ENCODE data around the gene ADIPOR2. TPM values are rescaled to one million over a fixed set of nuclear protein-coding genes. Genes with fewer than 3 reads are reported as not detected.

ADIPOR2 gene
- total and polyA plus RNA-seq, 2 donors (not counting 1 experiment from before 2014, with no cell fraction given), result 43.1 to 46.1 TPM

DNA sequence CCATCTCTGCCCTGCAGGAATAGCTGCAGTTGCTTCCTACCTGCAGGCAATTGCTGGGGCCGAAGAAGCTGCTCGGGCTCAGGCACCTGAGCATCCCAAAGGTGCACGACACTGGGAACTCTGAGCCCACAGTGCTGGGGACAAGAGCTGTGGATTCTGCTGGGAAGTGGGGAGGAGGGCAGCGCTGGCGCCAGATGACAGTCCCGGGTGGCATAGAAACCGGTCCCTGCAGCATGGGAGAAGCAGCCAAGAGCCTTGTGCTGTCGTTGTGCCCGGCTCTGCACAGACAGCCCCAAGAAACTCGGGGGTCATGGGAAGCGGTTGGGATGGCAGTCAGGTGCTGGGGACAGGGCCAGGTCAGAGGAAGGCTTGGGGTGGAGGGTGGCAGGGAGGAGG lies 130.0 kb downstream of the ADIPOR2 start:
- H3K79me2 ChIP-seq (ENCODE audit: control insufficient read depth, insufficient read depth, low read length), result no peaks in the 10 kb centered on the region
- no peak overlapping the region for H3K4me2 ChIP-seq (ENCODE audit: extremely low read depth, insufficient read depth, low read length)
- H4K20me1 ChIP-seq (ENCODE audit: control insufficient read depth, extremely low read depth, insufficient read depth, low read length), result no peaks in the 10 kb centered on the region
- H3K27ac ChIP-seq (ENCODE audit: insufficient read depth, low read length), result no peak overlapping the region
- H3K27me3 ChIP-seq (ENCODE audit: control insufficient read depth, insufficient read depth, low read length), result peaks cover 65% of the 10 kb centered on the region
- TF ChIP-seq CTCF (conservative IDR thresholded peaks at IDR 0.05 in 1 of 2, IDR thresholded peaks at IDR 0.05 in 1 of 2; ENCODE audit: low read depth in 1 of 2, low read length in 2 of 2) (no peak), EZH2 (IDR thresholded peaks at IDR 0.05; ENCODE audit: low read length, missing control alignments) (no peak)
- no peaks in the 10 kb centered on the region for H3K9me3 ChIP-seq (ENCODE audit: control insufficient read depth, insufficient read depth, low read depth, low read length)
- no peak for DNase-seq (ENCODE audit: low read depth in 2 of 2)
- H3K4me3 ChIP-seq (replicated peaks in 1 of 4; ENCODE audit: control extremely low read depth in 1 of 4, insufficient read depth in 1 of 4, low read depth in 3 of 4, low read length in 4 of 4), result no peak overlapping the region
- no peaks in the 10 kb centered on the region for H3K36me3 ChIP-seq (ENCODE audit: control insufficient read depth, insufficient read depth, low read length)
- no peaks in the 10 kb centered on the region for H3K4me1 ChIP-seq (ENCODE audit: control insufficient read depth, extremely low read depth, insufficient read depth, low read length)
- no peak overlapping the region for H2AFZ ChIP-seq (ENCODE audit: low read length)
- no peak overlapping the region for H3K9ac ChIP-seq (ENCODE audit: insufficient read depth, low read length)

GRCh38 chr12:1821805-1822204 lies 130.9 kb downstream of the ADIPOR2 start:
- TF ChIP-seq CTCF (conservative IDR thresholded peaks at IDR 0.05 in 1 of 2, IDR thresholded peaks at IDR 0.05 in 1 of 2; ENCODE audit: low read depth in 1 of 2, low read length in 2 of 2), result no peak
- no peak for TF ChIP-seq EZH2 (IDR thresholded peaks at IDR 0.05; ENCODE audit: low read length, missing control alignments)
- peaks cover 56% of the 10 kb centered on the region for H3K27me3 ChIP-seq (ENCODE audit: control insufficient read depth, insufficient read depth, low read length)

DNA sequence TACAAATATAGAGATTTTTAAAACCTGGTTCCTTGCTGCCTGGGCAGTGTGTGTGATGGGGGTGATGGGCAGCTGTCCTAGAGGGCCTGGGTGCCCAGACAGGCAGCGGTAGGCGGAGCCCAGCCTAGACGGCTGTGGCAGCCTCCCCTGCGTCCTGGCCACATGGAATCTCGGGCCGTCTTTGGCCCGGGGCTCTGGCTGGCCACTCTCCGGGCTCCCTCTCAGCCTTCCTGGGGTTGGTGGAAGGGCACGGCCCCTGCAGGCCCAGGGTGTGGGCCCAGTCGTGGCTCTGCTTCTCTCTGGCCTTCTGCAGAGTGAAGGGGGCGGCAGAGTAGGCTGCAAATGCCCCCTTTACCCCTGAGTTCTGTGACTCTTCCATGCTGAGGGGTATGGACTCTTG lies 131.8 kb downstream of the ADIPOR2 start:
- Histone ChIP-seq H3K36me3 (ENCODE audit: control insufficient read depth, insufficient read depth, low read length) (no peaks in the 10 kb centered on the region), H3K4me2 (ENCODE audit: extremely low read depth, insufficient read depth, low read length) (no peak overlapping the region), H3K79me2 (ENCODE audit: control insufficient read depth, insufficient read depth, low read length) (no peaks in the 10 kb centered on the region), H3K4me1 (ENCODE audit: control insufficient read depth, extremely low read depth, insufficient read depth, low read length) (no peaks in the 10 kb centered on the region), H4K20me1 (ENCODE audit: control insufficient read depth, extremely low read depth, insufficient read depth, low read length) (no peaks in the 10 kb centered on the region), H2AFZ (ENCODE audit: low read length) (no peak overlapping the region), H3K9me3 (ENCODE audit: control insufficient read depth, insufficient read depth, low read depth, low read length) (no peaks in the 10 kb centered on the region), H3K27me3 (ENCODE audit: control insufficient read depth, insufficient read depth, low read length) (peaks cover 55% of the 10 kb centered on the region), H3K9ac (ENCODE audit: insufficient read depth, low read length) (no peak overlapping the region), H3K4me3 (replicated peaks in 1 of 4; ENCODE audit: control extremely low read depth in 1 of 4, insufficient read depth in 1 of 4, low read depth in 3 of 4, low read length in 4 of 4) (no peak overlapping the region), H3K27ac (ENCODE audit: insufficient read depth, low read length) (no peak overlapping the region)
- DNase-seq (ENCODE audit: low read depth in 2 of 2), result no peak
- TF ChIP-seq CTCF (conservative IDR thresholded peaks at IDR 0.05 in 1 of 2, IDR thresholded peaks at IDR 0.05 in 1 of 2; ENCODE audit: low read depth in 1 of 2, low read length in 2 of 2) (no peak), EZH2 (IDR thresholded peaks at IDR 0.05; ENCODE audit: low read length, missing control alignments) (no peak)

More at GRCh38 chr12:1821805-1822204, 130.9 kb downstream of the ADIPOR2 start:
- Histone ChIP-seq H3K4me1 (ENCODE audit: control insufficient read depth, extremely low read depth, insufficient read depth, low read length) (no peaks in the 10 kb centered on the region), H2AFZ (ENCODE audit: low read length) (no peak overlapping the region), H4K20me1 (ENCODE audit: control insufficient read depth, extremely low read depth, insufficient read depth, low read length) (no peaks in the 10 kb centered on the region), H3K4me3 (replicated peaks in 1 of 4; ENCODE audit: control extremely low read depth in 1 of 4, insufficient read depth in 1 of 4, low read depth in 3 of 4, low read length in 4 of 4) (no peak overlapping the region), H3K79me2 (ENCODE audit: control insufficient read depth, insufficient read depth, low read length) (no peaks in the 10 kb centered on the region), H3K36me3 (ENCODE audit: control insufficient read depth, insufficient read depth, low read length) (no peaks in the 10 kb centered on the region), H3K9me3 (ENCODE audit: control insufficient read depth, insufficient read depth, low read depth, low read length) (no peaks in the 10 kb centered on the region), H3K27ac (ENCODE audit: insufficient read depth, low read length) (no peak overlapping the region), H3K9ac (ENCODE audit: insufficient read depth, low read length) (no peak overlapping the region), H3K4me2 (ENCODE audit: extremely low read depth, insufficient read depth, low read length) (no peak overlapping the region)
- DNase-seq (ENCODE audit: low read depth in 2 of 2), result no peak

All from fibroblast of lung (primary cell).